Measurements from ENCODE around the gene MSI2. TPM values are rescaled to one million over a fixed set of nuclear protein-coding genes. Genes with fewer than 3 reads are reported as not detected.
A peak's percentile ranks its signal among the peaks of the same experiment; 100 is the strongest.

MSI2 gene
- total RNA-seq, 1 donor: 23.2 TPM

DNA sequence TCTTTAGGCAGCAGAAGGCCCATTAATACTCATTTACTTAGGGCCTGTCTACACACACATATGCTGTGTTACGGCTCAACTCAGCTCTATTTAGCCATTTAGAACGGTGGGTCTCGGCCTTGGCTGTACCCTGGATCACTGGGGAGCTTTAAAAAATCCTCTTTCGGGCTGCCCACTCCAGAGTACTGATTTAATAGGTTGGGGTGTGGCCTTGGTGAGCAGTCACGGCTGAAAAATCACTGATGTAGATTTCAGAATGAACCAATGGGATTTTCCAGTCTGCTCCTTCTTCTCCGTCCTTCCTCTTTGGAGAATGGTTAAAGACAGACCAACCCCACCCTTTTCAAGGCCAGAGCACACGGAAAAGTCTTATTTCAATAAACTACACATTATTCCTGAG, 265.3 kb downstream of the MSI2 start:
- Histone ChIP-seq H3K9me3 (ENCODE audit: low read depth, low read length) (no peaks in the 10 kb centered on the region), H3K27ac (ENCODE audit: low read depth, low read length) (no peak overlapping the region), H3K36me3 (ENCODE audit: insufficient read depth, low read length) (no peaks in the 10 kb centered on the region), H3K4me3 (ENCODE audit: insufficient read depth, low read length) (no peak overlapping the region), H3K79me2 (ENCODE audit: insufficient read depth, low read length) (no peaks in the 10 kb centered on the region), H2AFZ (ENCODE audit: low read length) (no peak overlapping the region), H3K4me1 (ENCODE audit: insufficient read depth, low read length) (peaks cover 3% of the 10 kb centered on the region), H3K27me3 (ENCODE audit: insufficient read depth, low read length) (no peaks in the 10 kb centered on the region), H3K4me2 (ENCODE audit: insufficient read depth, low read length) (no peak overlapping the region), H4K20me1 (ENCODE audit: insufficient read depth, low read length) (no peaks in the 10 kb centered on the region)
- DNase-seq (ENCODE audit: insufficient read length, low spot score, missing footprints): no peak
- TF ChIP-seq, protein P1, sequence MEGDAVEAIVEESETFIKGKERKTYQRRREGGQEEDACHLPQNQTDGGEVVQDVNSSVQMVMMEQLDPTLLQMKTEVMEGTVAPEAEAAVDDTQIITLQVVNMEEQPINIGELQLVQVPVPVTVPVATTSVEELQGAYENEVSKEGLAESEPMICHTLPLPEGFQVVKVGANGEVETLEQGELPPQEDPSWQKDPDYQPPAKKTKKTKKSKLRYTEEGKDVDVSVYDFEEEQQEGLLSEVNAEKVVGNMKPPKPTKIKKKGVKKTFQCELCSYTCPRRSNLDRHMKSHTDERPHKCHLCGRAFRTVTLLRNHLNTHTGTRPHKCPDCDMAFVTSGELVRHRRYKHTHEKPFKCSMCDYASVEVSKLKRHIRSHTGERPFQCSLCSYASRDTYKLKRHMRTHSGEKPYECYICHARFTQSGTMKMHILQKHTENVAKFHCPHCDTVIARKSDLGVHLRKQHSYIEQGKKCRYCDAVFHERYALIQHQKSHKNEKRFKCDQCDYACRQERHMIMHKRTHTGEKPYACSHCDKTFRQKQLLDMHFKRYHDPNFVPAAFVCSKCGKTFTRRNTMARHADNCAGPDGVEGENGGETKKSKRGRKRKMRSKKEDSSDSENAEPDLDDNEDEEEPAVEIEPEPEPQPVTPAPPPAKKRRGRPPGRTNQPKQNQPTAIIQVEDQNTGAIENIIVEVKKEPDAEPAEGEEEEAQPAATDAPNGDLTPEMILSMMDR (IDR thresholded peaks at IDR 0.05; ENCODE audit: extremely low read depth, low read depth, low read length): no peak

DNA sequence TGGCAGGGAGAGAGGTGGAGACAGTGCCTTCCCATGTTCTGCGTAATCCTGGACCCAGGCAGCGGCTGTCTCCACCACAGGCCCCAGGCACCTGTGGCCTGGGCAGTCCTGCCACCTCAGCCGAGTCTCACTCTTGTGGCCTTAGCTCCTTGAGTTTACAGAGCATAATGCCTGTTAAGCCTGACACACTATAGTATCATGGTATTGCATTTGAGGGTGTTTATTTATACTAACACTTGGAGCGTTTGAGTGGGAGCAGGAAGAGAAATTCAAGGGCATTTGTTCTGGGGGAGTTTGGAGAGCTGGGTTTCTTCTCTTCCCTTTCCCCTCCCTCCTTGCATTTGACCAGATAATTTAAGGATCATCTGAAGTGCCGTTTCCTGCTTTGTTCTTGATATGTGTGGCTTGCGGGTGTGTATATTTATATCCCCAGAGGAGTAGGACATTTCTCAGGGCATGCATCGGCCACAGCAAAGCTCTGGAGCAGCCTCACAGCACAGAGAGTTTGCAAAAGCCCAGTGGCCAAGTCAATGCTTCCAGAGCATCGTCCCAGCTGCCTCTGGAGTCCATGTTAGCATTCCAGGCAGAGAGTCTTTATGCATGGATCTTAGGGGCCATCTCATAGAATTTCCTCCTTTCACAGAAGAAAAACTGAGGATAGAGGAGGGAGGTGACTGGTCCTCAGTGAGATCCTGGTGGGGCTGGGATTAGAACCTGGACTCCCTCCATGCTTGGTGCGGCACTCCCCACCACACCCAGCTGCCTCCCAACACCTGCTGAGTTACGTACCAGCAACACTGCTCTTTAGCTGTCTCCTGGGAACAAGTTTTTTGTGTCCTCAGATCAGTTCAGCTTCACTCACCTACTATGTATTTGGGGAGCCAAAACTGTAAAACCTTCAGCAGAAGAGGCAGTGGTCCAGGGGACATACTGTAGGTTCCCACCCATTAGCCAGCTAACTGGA, 266.0 kb downstream of the MSI2 start:
- Histone ChIP-seq H3K27ac (ENCODE audit: low read depth, low read length) (no peak overlapping the region), H2AFZ (ENCODE audit: low read length) (no peak overlapping the region), H3K36me3 (ENCODE audit: insufficient read depth, low read length) (no peaks in the 10 kb centered on the region), H3K9me3 (ENCODE audit: low read depth, low read length) (no peaks in the 10 kb centered on the region), H4K20me1 (ENCODE audit: insufficient read depth, low read length) (no peaks in the 10 kb centered on the region), H3K27me3 (ENCODE audit: insufficient read depth, low read length) (no peaks in the 10 kb centered on the region), H3K4me3 (ENCODE audit: insufficient read depth, low read length) (no peak overlapping the region), H3K4me2 (ENCODE audit: insufficient read depth, low read length) (no peak overlapping the region), H3K4me1 (ENCODE audit: insufficient read depth, low read length) (peaks cover 3% of the 10 kb centered on the region), H3K79me2 (ENCODE audit: insufficient read depth, low read length) (no peaks in the 10 kb centered on the region)
- DNase-seq (ENCODE audit: insufficient read length, low spot score, missing footprints): no peak
- TF ChIP-seq, protein P1 (IDR thresholded peaks at IDR 0.05; ENCODE audit: extremely low read depth, low read depth, low read length): no peak

DNA sequence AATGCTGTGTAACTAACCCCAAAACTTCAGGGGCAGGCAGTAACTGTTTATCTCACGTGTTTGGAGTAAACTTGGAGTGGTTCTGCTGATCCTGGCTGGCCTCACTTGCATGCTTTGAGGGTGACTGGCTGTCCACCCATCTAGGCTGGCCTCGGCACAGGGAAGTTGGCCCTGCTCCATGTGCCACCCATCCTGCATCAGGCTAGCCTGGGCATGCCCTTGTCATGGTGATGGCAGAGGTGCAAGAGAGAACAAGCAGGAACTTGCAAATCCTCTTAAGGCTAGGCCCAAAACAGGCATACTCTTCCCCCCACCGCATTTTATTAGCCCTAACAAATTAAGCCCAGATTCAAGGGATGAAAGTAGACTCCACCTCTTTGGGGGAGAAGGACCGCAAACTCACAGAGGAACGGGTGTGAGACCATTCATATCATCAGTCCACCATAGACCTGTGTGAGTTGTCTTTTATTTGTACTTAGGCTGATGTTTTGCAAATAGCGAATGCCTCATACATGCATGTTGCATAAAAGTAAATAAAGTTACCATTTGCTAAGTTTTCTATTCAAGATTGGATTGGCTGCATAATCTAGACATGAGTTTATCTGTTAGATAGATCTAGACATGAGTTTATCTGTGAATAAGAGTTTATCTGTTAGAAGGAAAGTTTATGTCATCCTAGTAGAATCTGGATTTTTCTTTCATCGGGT, 267.8 kb downstream of the MSI2 start:
- H3K4me3 ChIP-seq (ENCODE audit: insufficient read depth, low read length): no peak overlapping the region
- TF ChIP-seq, protein P1 (IDR thresholded peaks at IDR 0.05; ENCODE audit: extremely low read depth, low read depth, low read length): no peak
- H2AFZ ChIP-seq (ENCODE audit: low read length): peak overlapping the region; percentile 71
- H3K27me3 ChIP-seq (ENCODE audit: insufficient read depth, low read length): no peaks in the 10 kb centered on the region
- no peaks in the 10 kb centered on the region for H3K36me3 ChIP-seq (ENCODE audit: insufficient read depth, low read length)
- H4K20me1 ChIP-seq (ENCODE audit: insufficient read depth, low read length): no peaks in the 10 kb centered on the region
- H3K4me1 ChIP-seq (ENCODE audit: insufficient read depth, low read length): peaks cover 3% of the 10 kb centered on the region
- no peaks in the 10 kb centered on the region for H3K79me2 ChIP-seq (ENCODE audit: insufficient read depth, low read length)
- no peaks in the 10 kb centered on the region for H3K9me3 ChIP-seq (ENCODE audit: low read depth, low read length)
- peak; percentile 77 for DNase-seq (ENCODE audit: insufficient read length, low spot score, missing footprints)
- no peak overlapping the region for H3K27ac ChIP-seq (ENCODE audit: low read depth, low read length)
- no peak overlapping the region for H3K4me2 ChIP-seq (ENCODE audit: insufficient read depth, low read length)
